Measurements from ENCODE around the gene PRR22. TPM values are rescaled to one million over a fixed set of nuclear protein-coding genes. Genes with fewer than 3 reads are reported as not detected.

The PRR22 gene
- polyA plus RNA-seq, 1 donor, result 4.6 TPM

DNA sequence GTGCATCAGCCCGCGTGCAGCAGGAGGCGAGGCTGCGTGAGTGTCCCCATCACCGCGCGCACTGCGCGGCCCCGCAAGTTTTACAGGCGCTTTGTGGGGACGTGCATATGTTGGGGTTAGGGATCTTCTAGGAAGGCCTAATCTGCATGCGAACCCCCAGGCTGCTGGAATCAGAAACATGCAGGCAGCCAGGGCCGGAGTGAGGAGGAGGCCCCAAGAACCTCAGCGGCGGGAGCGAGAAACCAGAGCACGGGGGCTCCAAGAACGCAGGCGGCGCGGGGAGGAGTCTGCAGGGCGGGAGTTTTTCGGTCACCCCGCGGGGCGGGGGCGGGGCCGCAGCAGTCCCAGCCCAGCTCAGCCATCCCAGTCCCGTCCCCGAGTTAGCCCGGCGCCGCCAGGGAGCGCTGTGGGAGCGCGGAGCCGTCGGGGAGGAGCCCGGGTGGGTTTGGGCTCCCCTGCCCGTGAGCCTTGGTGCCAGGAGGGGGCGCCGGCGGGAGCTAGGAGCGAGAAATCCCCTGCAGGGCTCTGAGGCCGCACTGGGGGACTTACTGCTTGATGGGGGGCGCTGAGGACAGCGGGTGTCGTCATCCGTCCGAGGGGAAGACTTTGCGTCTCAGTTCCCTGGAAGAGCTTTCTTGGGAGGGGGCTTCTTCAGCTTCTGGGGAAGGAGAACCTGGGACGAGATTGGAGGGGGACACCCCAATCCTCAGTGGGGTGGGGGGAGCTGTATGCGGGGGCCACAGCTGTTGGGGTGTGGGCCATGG, 19.4 kb upstream of the PRR22 start:
- Histone ChIP-seq H3K4me3 (ENCODE audit: low read length) (peak overlapping the region; percentile 22), H3K27ac (ENCODE audit: low read length) (no peak overlapping the region), H3K9me3 (ENCODE audit: control insufficient read depth, low read depth, low read length) (no peaks in the 10 kb centered on the region), H3K27me3 (ENCODE audit: control insufficient read depth, insufficient read depth, low read length) (peaks cover 43% of the 10 kb centered on the region), H3K36me3 (ENCODE audit: control insufficient read depth, insufficient read depth, low read length) (no peaks in the 10 kb centered on the region), H3K4me1 (ENCODE audit: control insufficient read depth, insufficient read depth, low read length) (peaks cover 10% of the 10 kb centered on the region)
- WGBS (ENCODE audit: insufficient coverage, low lambda C conversion rate), result no CpG with 5 or more reads among the region's 54 CpGs
- peak; percentile 84 to 89 for DNase-seq

DNA sequence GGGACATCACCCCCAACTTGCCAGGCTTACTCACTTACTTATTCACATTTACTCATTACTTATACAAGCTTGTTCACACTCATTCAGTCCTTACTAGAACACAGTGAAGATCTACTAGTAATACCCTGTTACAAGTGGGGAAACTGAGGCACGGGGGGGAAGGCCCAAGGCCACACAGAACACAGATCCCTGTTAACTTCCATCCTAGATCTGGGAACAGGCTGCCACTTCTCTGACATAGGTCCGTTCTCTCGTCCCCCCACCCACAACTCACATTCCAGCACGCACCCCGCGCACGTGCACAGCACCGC, 18.9 kb upstream of the PRR22 start:
- DNase-seq, result no peak
- H3K36me3 ChIP-seq (ENCODE audit: control insufficient read depth, insufficient read depth, low read length), result no peaks in the 10 kb centered on the region
- H3K4me3 ChIP-seq (ENCODE audit: low read length), result peak overlapping the region; percentile 22
- peaks cover 43% of the 10 kb centered on the region for H3K27me3 ChIP-seq (ENCODE audit: control insufficient read depth, insufficient read depth, low read length)
- H3K27ac ChIP-seq (ENCODE audit: low read length), result no peak overlapping the region
- peaks cover 10% of the 10 kb centered on the region for H3K4me1 ChIP-seq (ENCODE audit: control insufficient read depth, insufficient read depth, low read length)
- WGBS (ENCODE audit: insufficient coverage, low lambda C conversion rate), result no CpG with 5 or more reads among the region's 8 CpGs
- H3K9me3 ChIP-seq (ENCODE audit: control insufficient read depth, low read depth, low read length), result no peaks in the 10 kb centered on the region

DNA sequence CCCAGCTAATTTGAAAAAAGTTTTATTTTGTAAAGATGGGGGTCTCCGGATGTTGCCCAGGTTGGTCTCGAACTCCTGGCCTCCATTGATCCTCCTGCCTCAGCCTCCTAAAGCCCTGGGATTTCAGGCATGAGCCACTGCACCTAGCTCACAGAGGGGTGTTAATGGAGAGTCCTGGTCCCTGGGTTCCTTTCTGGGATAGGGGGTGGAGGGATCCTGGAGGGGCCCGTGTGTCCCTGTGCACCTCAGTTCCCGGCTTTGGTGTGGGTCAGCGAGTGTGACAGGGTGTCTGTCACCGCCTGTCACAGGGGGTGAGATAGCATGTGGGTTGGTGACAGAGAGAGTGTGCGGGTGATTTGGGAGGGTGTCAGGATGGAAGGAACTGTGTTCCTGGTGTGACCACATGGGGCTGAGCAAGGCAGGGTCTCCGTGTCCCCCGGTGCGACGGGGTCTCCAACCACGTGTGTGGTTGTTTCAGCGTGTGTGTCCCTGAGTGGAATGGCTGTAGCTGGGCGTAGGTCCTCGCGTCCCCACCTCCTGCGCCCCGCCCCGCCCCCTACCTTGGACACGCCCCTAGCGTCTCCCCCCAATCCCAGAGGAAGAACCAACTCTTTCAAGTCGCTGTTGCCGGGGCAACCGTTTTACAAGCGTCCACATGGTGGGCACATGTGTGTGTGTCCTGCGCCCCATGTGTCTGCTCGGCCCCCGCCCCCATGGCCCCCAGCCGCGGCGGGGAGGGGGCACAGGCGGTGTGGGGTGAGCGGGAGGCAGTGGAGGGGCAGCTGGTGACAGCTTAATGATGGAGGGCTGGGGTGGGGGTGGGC, 17.5 kb upstream of the PRR22 start:
- peak in 1 of 2 donors; percentile 45 for DNase-seq
- WGBS (ENCODE audit: insufficient coverage, low lambda C conversion rate), result no CpG with 5 or more reads among the region's 33 CpGs

DNA sequence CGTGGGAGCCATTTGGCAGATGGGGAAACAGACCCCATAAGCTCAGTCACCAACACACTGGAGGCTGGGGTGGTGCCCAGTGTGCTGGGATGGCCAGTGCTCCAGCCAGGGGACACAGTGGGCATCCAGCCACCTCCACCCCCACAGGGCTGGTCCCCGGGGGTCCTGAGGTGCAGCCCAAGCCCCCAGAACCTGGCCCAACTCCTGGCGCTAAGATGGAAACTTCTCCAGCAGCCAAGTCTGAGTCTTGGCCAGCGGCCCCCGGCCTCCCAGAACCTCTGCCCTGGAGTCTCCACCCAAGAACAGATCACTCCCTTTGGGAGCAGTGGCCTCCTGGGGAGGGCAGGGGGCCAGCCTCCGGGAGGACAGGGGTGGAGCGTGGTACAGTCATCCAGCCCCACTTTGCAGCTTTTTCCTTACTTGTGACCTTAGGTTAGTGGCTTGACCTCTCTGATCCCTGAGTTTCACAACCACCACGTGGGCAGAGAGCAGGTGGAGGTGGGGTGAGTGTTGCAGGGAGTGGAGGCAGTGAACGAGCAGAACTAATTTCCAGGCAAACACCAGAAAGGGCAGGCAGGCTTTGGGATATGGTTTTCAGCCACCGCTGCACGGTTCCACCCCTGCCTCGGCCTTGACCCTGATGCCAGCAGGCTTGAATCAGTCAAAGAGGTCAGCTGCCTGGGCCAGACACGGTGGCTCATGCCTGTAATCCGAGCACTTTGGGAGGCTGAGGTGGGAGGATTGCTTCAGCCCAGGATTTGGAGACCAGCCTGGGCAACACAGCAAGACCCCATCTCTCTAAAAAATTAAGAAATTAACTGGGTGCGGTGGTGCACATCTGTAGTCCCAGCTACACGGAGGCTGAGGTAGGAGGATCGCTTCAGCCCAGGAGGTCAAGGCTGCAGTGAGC, 16.1 kb upstream of the PRR22 start:
- DNase-seq, result no peak
- WGBS (ENCODE audit: insufficient coverage, low lambda C conversion rate), result no CpG with 5 or more reads among the region's 17 CpGs
- Histone ChIP-seq H3K36me3 (ENCODE audit: control insufficient read depth, insufficient read depth, low read length) (no peaks in the 10 kb centered on the region), H3K27ac (ENCODE audit: low read length) (no peak overlapping the region), H3K4me1 (ENCODE audit: control insufficient read depth, insufficient read depth, low read length) (peaks cover 10% of the 10 kb centered on the region), H3K9me3 (ENCODE audit: control insufficient read depth, low read depth, low read length) (no peaks in the 10 kb centered on the region), H3K4me3 (ENCODE audit: low read length) (no peak overlapping the region), H3K27me3 (ENCODE audit: control insufficient read depth, insufficient read depth, low read length) (peaks cover 37% of the 10 kb centered on the region)

More for the DNA sequence above, 17.5 kb upstream of the PRR22 start:
- H3K9me3 ChIP-seq (ENCODE audit: control insufficient read depth, low read depth, low read length), result no peaks in the 10 kb centered on the region
- H3K4me3 ChIP-seq (ENCODE audit: low read length), result no peak overlapping the region
- peaks cover 43% of the 10 kb centered on the region for H3K27me3 ChIP-seq (ENCODE audit: control insufficient read depth, insufficient read depth, low read length)
- H3K4me1 ChIP-seq (ENCODE audit: control insufficient read depth, insufficient read depth, low read length), result peaks cover 10% of the 10 kb centered on the region
- H3K36me3 ChIP-seq (ENCODE audit: control insufficient read depth, insufficient read depth, low read length), result no peaks in the 10 kb centered on the region
- H3K27ac ChIP-seq (ENCODE audit: low read length), result no peak overlapping the region

DNA sequence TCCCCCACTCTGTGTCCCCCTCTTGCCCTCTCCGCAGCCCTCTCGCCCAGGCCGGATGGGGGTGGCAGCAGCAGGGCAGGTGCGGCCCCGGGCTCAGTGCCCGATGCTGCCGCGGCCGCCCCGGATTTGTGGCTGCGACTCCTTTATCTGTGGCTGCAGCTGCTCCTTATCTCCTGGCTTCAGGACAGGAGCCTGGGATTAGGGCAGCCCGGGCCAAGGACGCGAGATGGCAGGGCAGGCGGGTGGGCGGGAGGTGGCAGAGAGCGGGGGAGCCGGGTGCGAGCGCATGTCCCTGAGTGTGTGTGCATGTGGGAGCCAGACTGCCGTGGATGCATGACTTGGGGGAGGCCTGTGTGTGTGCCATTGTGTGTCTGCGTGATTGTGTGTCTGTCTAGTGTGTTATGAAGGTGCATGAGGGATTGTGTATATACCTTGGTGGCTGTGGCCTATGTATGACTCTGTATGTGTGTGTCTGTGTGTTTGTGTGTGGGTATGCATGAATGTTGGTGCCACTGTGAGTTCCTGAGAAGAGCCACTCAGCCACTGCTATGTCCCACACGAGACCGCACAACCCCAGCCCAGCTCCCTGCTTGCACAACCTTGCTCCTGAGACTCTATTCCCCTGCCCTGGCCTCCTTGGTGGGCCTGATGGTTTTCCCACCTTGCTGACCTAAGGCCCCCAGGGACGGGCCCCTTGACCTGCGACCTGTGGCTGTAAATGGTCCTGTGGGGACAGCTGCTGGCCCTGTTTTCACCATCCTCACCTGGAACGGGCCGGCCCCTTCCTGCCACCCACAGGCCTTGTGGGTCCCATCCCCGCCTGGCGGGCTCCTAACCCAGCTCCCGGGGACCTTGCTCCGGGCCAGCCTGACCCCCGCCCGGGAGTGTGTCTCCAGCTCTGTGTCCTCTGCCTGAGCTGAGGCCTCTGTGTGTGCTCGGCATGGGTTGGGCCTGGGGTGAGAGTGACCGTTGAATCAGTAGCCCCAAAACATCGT, 15.0 kb upstream of the PRR22 start:
- WGBS (ENCODE audit: insufficient coverage, low lambda C conversion rate), result no CpG with 5 or more reads among the region's 37 CpGs
- peak in 1 of 2 donors; percentile 30 for DNase-seq
- Histone ChIP-seq H3K36me3 (ENCODE audit: control insufficient read depth, insufficient read depth, low read length) (no peaks in the 10 kb centered on the region), H3K4me3 (ENCODE audit: low read length) (no peak overlapping the region), H3K9me3 (ENCODE audit: control insufficient read depth, low read depth, low read length) (no peaks in the 10 kb centered on the region), H3K4me1 (ENCODE audit: control insufficient read depth, insufficient read depth, low read length) (peaks cover 9% of the 10 kb centered on the region), H3K27ac (ENCODE audit: low read length) (no peak overlapping the region), H3K27me3 (ENCODE audit: control insufficient read depth, insufficient read depth, low read length) (peaks cover 31% of the 10 kb centered on the region)

DNA sequence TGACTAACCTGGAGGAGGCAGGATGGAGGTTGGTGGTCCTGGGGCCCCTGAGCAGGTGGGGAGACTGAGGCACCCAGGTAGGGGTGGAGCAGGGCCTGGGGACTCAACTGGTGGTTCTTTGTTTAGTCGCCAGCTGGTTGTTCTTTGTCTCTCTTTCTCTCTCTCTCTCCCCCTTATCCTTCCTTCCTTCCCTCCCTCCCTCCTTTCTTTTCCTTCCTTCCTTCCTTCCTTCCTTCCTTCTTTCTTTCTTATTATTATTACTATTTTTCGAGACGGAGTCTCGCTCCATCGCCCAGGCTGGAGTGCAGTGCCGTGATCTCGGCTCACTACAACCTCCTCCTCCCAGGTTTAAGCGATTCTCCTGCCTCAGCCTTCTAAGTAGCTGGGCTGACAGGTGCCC, 13.7 kb upstream of the PRR22 start:
- Histone ChIP-seq H3K9me3 (ENCODE audit: control insufficient read depth, low read depth, low read length) (no peaks in the 10 kb centered on the region), H3K4me1 (ENCODE audit: control insufficient read depth, insufficient read depth, low read length) (peaks cover under 1% of the 10 kb centered on the region), H3K27ac (ENCODE audit: low read length) (no peak overlapping the region), H3K27me3 (ENCODE audit: control insufficient read depth, insufficient read depth, low read length) (peaks cover 21% of the 10 kb centered on the region), H3K36me3 (ENCODE audit: control insufficient read depth, insufficient read depth, low read length) (no peaks in the 10 kb centered on the region), H3K4me3 (ENCODE audit: low read length) (no peak overlapping the region)
- WGBS (ENCODE audit: insufficient coverage, low lambda C conversion rate), result 91% methylated on average over 5 of the region's 8 CpGs
- no peak for DNase-seq

DNA sequence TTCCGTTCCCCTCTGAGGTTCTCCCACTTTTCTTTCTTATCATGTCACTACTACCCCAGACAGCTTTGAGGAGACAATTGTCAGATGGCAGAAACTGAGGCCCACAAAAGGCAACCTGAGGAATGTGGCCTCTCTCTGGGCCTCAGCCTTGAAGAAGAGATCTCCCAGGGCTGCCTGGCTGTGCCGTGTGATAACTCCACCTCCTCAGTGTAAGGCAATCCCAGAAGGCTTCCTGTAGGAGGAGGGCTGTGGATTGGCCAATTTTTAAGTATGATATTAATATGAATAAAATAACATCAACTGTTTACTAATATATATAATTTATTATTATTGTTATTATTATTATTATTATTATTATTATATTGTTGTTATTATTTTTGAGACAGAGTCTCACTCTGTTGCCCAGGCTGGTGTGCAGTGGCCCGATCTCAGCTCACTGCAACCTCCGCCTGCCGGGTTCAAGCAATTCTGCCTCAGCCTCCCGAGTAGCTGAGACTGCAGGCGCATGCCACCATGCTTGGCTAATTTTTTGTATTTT, 10.9 kb upstream of the PRR22 start:
- Histone ChIP-seq H3K4me1 (ENCODE audit: control insufficient read depth, insufficient read depth, low read length) (peaks cover 3% of the 10 kb centered on the region), H3K36me3 (ENCODE audit: control insufficient read depth, insufficient read depth, low read length) (no peaks in the 10 kb centered on the region), H3K9me3 (ENCODE audit: control insufficient read depth, low read depth, low read length) (peaks cover 5% of the 10 kb centered on the region), H3K27ac (ENCODE audit: low read length) (no peak overlapping the region), H3K27me3 (ENCODE audit: control insufficient read depth, insufficient read depth, low read length) (peaks cover 6% of the 10 kb centered on the region), H3K4me3 (ENCODE audit: low read length) (no peak overlapping the region)
- no CpG with 5 or more reads among the region's 7 CpGs for WGBS (ENCODE audit: insufficient coverage, low lambda C conversion rate)
- DNase-seq, result no peak

DNA sequence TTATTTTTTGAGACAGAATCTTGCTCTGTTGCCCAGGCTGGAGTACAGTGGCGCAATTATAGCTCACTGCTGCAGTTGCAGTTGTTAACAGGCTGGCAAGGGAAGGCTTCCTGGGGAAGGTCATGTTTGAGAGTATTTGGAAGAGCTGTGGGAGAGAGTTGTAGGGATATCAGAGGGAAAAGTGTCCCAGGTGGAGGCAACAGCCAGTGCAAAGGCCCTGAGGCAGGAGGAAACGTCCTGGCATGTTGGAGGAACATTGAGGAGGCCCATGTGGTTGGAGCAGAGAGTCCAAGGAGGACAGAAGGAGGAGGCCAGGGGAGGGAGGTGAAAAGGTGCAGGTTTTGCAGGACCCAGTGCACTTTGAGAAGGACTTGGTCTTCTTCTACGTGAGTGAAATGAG, 8.6 kb upstream of the PRR22 start:
- Histone ChIP-seq H3K4me1 (ENCODE audit: control insufficient read depth, insufficient read depth, low read length) (peaks cover 8% of the 10 kb centered on the region), H3K9me3 (ENCODE audit: control insufficient read depth, low read depth, low read length) (peaks cover 5% of the 10 kb centered on the region), H3K36me3 (ENCODE audit: control insufficient read depth, insufficient read depth, low read length) (peaks cover 18% of the 10 kb centered on the region), H3K27ac (ENCODE audit: low read length) (no peak overlapping the region), H3K4me3 (ENCODE audit: low read length) (no peak overlapping the region), H3K27me3 (ENCODE audit: control insufficient read depth, insufficient read depth, low read length) (no peaks in the 10 kb centered on the region)
- no peak for DNase-seq
- WGBS (ENCODE audit: insufficient coverage, low lambda C conversion rate), result no CpG with 5 or more reads among the region's 3 CpGs

DNA sequence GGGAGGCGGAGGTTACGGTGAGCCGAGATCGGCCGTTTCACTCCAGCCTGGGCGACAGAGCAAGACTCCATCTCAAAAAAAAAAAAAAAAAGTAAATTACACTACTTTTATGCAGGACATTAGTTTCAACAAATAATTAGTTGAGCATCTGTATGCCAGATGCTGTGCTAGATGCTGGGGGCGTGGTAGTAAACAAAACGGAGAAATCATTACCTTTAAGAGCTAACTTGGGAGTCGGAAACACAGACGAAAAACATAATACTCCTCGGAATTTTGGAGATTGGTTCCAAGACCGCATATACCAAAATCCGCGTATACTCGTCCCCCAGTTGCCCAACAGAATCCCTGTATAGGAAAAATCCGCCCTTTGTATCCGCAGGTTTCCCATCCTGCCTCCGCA, 7.7 kb upstream of the PRR22 start:
- Histone ChIP-seq H3K36me3 (ENCODE audit: control insufficient read depth, insufficient read depth, low read length) (peaks cover 28% of the 10 kb centered on the region), H3K27me3 (ENCODE audit: control insufficient read depth, insufficient read depth, low read length) (no peaks in the 10 kb centered on the region), H3K4me1 (ENCODE audit: control insufficient read depth, insufficient read depth, low read length) (peaks cover 8% of the 10 kb centered on the region), H3K27ac (ENCODE audit: low read length) (no peak overlapping the region), H3K9me3 (ENCODE audit: control insufficient read depth, low read depth, low read length) (peaks cover 5% of the 10 kb centered on the region), H3K4me3 (ENCODE audit: low read length) (no peak overlapping the region)
- no peak for DNase-seq
- no CpG with 5 or more reads among the region's 18 CpGs for WGBS (ENCODE audit: insufficient coverage, low lambda C conversion rate)

Measured in large intestine (tissue), 3 donors.